ENCODE measurements around the gene MPZL1. TPM values are rescaled to one million over a fixed set of nuclear protein-coding genes. Genes with fewer than 3 reads are reported as not detected.

MPZL1 gene
- total and polyA plus RNA-seq, 5 donors from 2014 or later = 3.3 to 10.0 (median 8.4) TPM

- H3K27me3 Mint-ChIP-seq = peaks cover 4% of the 10 kb centered on the region
- Histone ChIP-seq H3K27me3 (ENCODE audit: control insufficient read depth, insufficient read depth, low read length) (no peaks in the 10 kb centered on the region), H3K36me3 (ENCODE audit: control insufficient read depth, insufficient read depth, low read length) (no peaks in the 10 kb centered on the region), H3K9me3 (ENCODE audit: control insufficient read depth in 2 of 2, low read length in 2 of 2) (no peaks in the 10 kb centered on the region), H3K4me1 (ENCODE audit: control insufficient read depth, insufficient read depth, low read length, poor library complexity, severe bottlenecking) (peaks cover 35% of the 10 kb centered on the region), H3K27ac (ENCODE audit: insufficient read depth, low read length, poor library complexity, severe bottlenecking) (peak overlapping the region; percentile 49), H3K4me3 (ENCODE audit: low read depth, low read length) (no peak overlapping the region)
- H3K36me3 Mint-ChIP-seq = no peaks in the 10 kb centered on the region
- H3K4me1 Mint-ChIP-seq = peaks cover 15 to 59% (median 23%) of the 10 kb centered on the region in 4 donors
- peak overlapping the region; percentile 33 to 86 (median 74) for H3K27ac Mint-ChIP-seq
- DNase-seq (no peak), ATAC-seq (ENCODE audit: low read depth in 2 of 2) (peak in 1 of 2 donors; percentile 1)
- peak overlapping the region; percentile 83 to 97 (median 88) for H3K4me3 Mint-ChIP-seq
- peaks cover 0 to 3% (median 0%) of the 10 kb centered on the region in 7 donors for H3K9me3 Mint-ChIP-seq
Measured at GRCh38 chr1:167720965-167721616, 691 bp upstream of the MPZL1 start.

- Mint-ChIP-seq H3K9me3 (peaks cover 0 to 3% (median 0%) of the 10 kb centered on the region in 7 donors), H3K27ac (peak overlapping the region; percentile 33 to 72 (median 48)), H3K4me1 (peaks cover 11 to 53% (median 20%) of the 10 kb centered on the region in 4 donors), H3K27me3 (peaks cover 4% of the 10 kb centered on the region), H3K36me3 (peaks cover 2% of the 10 kb centered on the region), H3K4me3 (peak overlapping the region; percentile 85 to 97 (median 88))
- peak overlapping the region; percentile 49 for H3K27ac ChIP-seq (ENCODE audit: insufficient read depth, low read length, poor library complexity, severe bottlenecking)
- H3K4me3 ChIP-seq (ENCODE audit: low read depth, low read length) = peak overlapping the region; percentile 78
- H3K4me1 ChIP-seq (ENCODE audit: control insufficient read depth, insufficient read depth, low read length, poor library complexity, severe bottlenecking) = peaks cover 30% of the 10 kb centered on the region
- no peaks in the 10 kb centered on the region for H3K27me3 ChIP-seq (ENCODE audit: control insufficient read depth, insufficient read depth, low read length)
- peak in 1 of 3 donors; percentile 19 for DNase-seq
- H3K36me3 ChIP-seq (ENCODE audit: control insufficient read depth, insufficient read depth, low read length) = no peaks in the 10 kb centered on the region
- H3K9me3 ChIP-seq (ENCODE audit: control insufficient read depth in 2 of 2, low read length in 2 of 2) = no peaks in the 10 kb centered on the region
- peak in 1 of 2 donors; percentile 23 for ATAC-seq (ENCODE audit: low read depth in 2 of 2)
Measured at GRCh38 chr1:167722152-167722869, 529 bp downstream of the MPZL1 start.

GRCh38 chr1:167722870-167723251 is 1.1 kb downstream of the MPZL1 start:
- no peak overlapping the region for H3K27ac ChIP-seq (ENCODE audit: insufficient read depth, low read length, poor library complexity, severe bottlenecking)
- Mint-ChIP-seq H3K4me3 (peak overlapping the region; percentile 85 to 97 (median 88)), H3K36me3 (peaks cover 5% of the 10 kb centered on the region), H3K27ac (peak overlapping the region; percentile 45 to 72 (median 48)), H3K27me3 (peaks cover 4% of the 10 kb centered on the region), H3K9me3 (peaks cover 0 to 3% (median 0%) of the 10 kb centered on the region in 7 donors), H3K4me1 (peaks cover 10 to 52% (median 20%) of the 10 kb centered on the region in 4 donors)
- no peaks in the 10 kb centered on the region for H3K36me3 ChIP-seq (ENCODE audit: control insufficient read depth, insufficient read depth, low read length)
- H3K27me3 ChIP-seq (ENCODE audit: control insufficient read depth, insufficient read depth, low read length) = no peaks in the 10 kb centered on the region
- peaks cover 30% of the 10 kb centered on the region for H3K4me1 ChIP-seq (ENCODE audit: control insufficient read depth, insufficient read depth, low read length, poor library complexity, severe bottlenecking)
- ATAC-seq (ENCODE audit: low read depth in 2 of 2) (no peak), DNase-seq (no peak)
- H3K9me3 ChIP-seq (ENCODE audit: control insufficient read depth in 2 of 2, low read length in 2 of 2) = no peaks in the 10 kb centered on the region
- peak overlapping the region; percentile 78 for H3K4me3 ChIP-seq (ENCODE audit: low read depth, low read length)

- peaks cover 30% of the 10 kb centered on the region for H3K4me1 ChIP-seq (ENCODE audit: control insufficient read depth, insufficient read depth, low read length, poor library complexity, severe bottlenecking)
Measured at GRCh38 chr1:167723707-167724323, 2.0 kb downstream of the MPZL1 start.

GRCh38 chr1:167726008-167726407 is 4.2 kb downstream of the MPZL1 start:
- peaks cover 11% of the 10 kb centered on the region for H3K36me3 Mint-ChIP-seq
- H3K4me3 ChIP-seq (ENCODE audit: low read depth, low read length) = no peak overlapping the region
- H3K4me1 Mint-ChIP-seq = peaks cover 6 to 29% (median 13%) of the 10 kb centered on the region in 4 donors
- ATAC-seq (ENCODE audit: low read depth in 2 of 2) (no peak), DNase-seq (no peak)
- peaks cover 4% of the 10 kb centered on the region for H3K27me3 Mint-ChIP-seq
- H3K9me3 ChIP-seq (ENCODE audit: control insufficient read depth in 2 of 2, low read length in 2 of 2) = no peaks in the 10 kb centered on the region
- H3K27me3 ChIP-seq (ENCODE audit: control insufficient read depth, insufficient read depth, low read length) = no peaks in the 10 kb centered on the region
- H3K27ac Mint-ChIP-seq = no peak overlapping the region
- H3K4me1 ChIP-seq (ENCODE audit: control insufficient read depth, insufficient read depth, low read length, poor library complexity, severe bottlenecking) = peaks cover 22% of the 10 kb centered on the region
- no peaks in the 10 kb centered on the region for H3K36me3 ChIP-seq (ENCODE audit: control insufficient read depth, insufficient read depth, low read length)
- no peak overlapping the region for H3K27ac ChIP-seq (ENCODE audit: insufficient read depth, low read length, poor library complexity, severe bottlenecking)
- no peaks in the 10 kb centered on the region for H3K9me3 Mint-ChIP-seq
- H3K4me3 Mint-ChIP-seq = peak overlapping the region in 1 of 4 donors; percentile 31

More at GRCh38 chr1:167723707-167724323, 2.0 kb downstream of the MPZL1 start:
- Histone ChIP-seq H3K27me3 (ENCODE audit: control insufficient read depth, insufficient read depth, low read length) (no peaks in the 10 kb centered on the region), H3K27ac (ENCODE audit: insufficient read depth, low read length, poor library complexity, severe bottlenecking) (no peak overlapping the region), H3K9me3 (ENCODE audit: control insufficient read depth in 2 of 2, low read length in 2 of 2) (no peaks in the 10 kb centered on the region), H3K4me3 (ENCODE audit: low read depth, low read length) (no peak overlapping the region), H3K36me3 (ENCODE audit: control insufficient read depth, insufficient read depth, low read length) (no peaks in the 10 kb centered on the region)
- DNase-seq = no peak
- peak overlapping the region in 2 of 3 donors; percentile 45 to 57 for H3K27ac Mint-ChIP-seq
- H3K27me3 Mint-ChIP-seq = peaks cover 4% of the 10 kb centered on the region
- H3K4me3 Mint-ChIP-seq = peak overlapping the region in 3 of 4 donors; percentile 85 to 90 (median 85)
- peaks cover 5% of the 10 kb centered on the region for H3K36me3 Mint-ChIP-seq
- peaks cover 0 to 3% (median 0%) of the 10 kb centered on the region in 7 donors for H3K9me3 Mint-ChIP-seq
- ATAC-seq (ENCODE audit: low read depth in 2 of 2) = no peak
- peaks cover 10 to 49% (median 20%) of the 10 kb centered on the region in 4 donors for H3K4me1 Mint-ChIP-seq

- Mint-ChIP-seq H3K4me1 (peaks cover 0 to 9% (median 6%) of the 10 kb centered on the region in 4 donors), H3K27me3 (peaks cover 4% of the 10 kb centered on the region), H3K36me3 (peaks cover 11% of the 10 kb centered on the region), H3K4me3 (no peak overlapping the region), H3K27ac (no peak overlapping the region), H3K9me3 (no peaks in the 10 kb centered on the region)
- no peaks in the 10 kb centered on the region for H3K36me3 ChIP-seq (ENCODE audit: control insufficient read depth, insufficient read depth, low read length)
- H3K4me1 ChIP-seq (ENCODE audit: control insufficient read depth, insufficient read depth, low read length, poor library complexity, severe bottlenecking) = no peaks in the 10 kb centered on the region
- ATAC-seq (ENCODE audit: low read depth in 2 of 2) (no peak), DNase-seq (no peak)
- no peak overlapping the region for H3K27ac ChIP-seq (ENCODE audit: insufficient read depth, low read length, poor library complexity, severe bottlenecking)
- H3K9me3 ChIP-seq (ENCODE audit: control insufficient read depth in 2 of 2, low read length in 2 of 2) = no peaks in the 10 kb centered on the region
- H3K4me3 ChIP-seq (ENCODE audit: low read depth, low read length) = no peak overlapping the region
- H3K27me3 ChIP-seq (ENCODE audit: control insufficient read depth, insufficient read depth, low read length) = no peaks in the 10 kb centered on the region
Measured at GRCh38 chr1:167728818-167729410, 7.1 kb downstream of the MPZL1 start.

GRCh38 chr1:167734227-167734626 is 12.4 kb downstream of the MPZL1 start:
- Mint-ChIP-seq H3K4me1 (peaks cover 0 to 4% (median 0%) of the 10 kb centered on the region in 4 donors), H3K27me3 (no peaks in the 10 kb centered on the region), H3K27ac (no peak overlapping the region), H3K4me3 (no peak overlapping the region), H3K36me3 (peaks cover 12% of the 10 kb centered on the region), H3K9me3 (peaks cover 0 to 4% (median 0%) of the 10 kb centered on the region in 7 donors)
- no peaks in the 10 kb centered on the region for H3K36me3 ChIP-seq (ENCODE audit: control insufficient read depth, insufficient read depth, low read length)
- no peak overlapping the region for H3K4me3 ChIP-seq (ENCODE audit: low read depth, low read length)
- ATAC-seq (ENCODE audit: low read depth in 2 of 2) (no peak), DNase-seq (no peak)
- H3K4me1 ChIP-seq (ENCODE audit: control insufficient read depth, insufficient read depth, low read length, poor library complexity, severe bottlenecking) = no peaks in the 10 kb centered on the region
- H3K9me3 ChIP-seq (ENCODE audit: control insufficient read depth in 2 of 2, low read length in 2 of 2) = no peaks in the 10 kb centered on the region
- no peaks in the 10 kb centered on the region for H3K27me3 ChIP-seq (ENCODE audit: control insufficient read depth, insufficient read depth, low read length)
- no peak overlapping the region for H3K27ac ChIP-seq (ENCODE audit: insufficient read depth, low read length, poor library complexity, severe bottlenecking)
